Smooth muscle cell (in vitro differentiated cells): ENCODE results near the gene FCMR. TPM values are rescaled to one million over a fixed set of nuclear protein-coding genes. Genes with fewer than 3 reads are reported as not detected.

Experiments
- DNase-seq: peaks from one replicate; lab custom pipeline; 2025; ENCODE audit not compliant: unreplicated experiment; lab: John Stamatoyannopoulos, UW
- H2AFZ ChIP-seq: fragments of 200-600 bp; sonication (generic); 2 replicates; pipeline ENCODE4 v1.6.0; 2016; ENCODE audit warnings: antibody characterized with exemption, low read depth, mild to moderate bottlenecking
- H3F3A ChIP-seq: fragments of 200-600 bp; sonication (generic); 2 replicates; pipeline ENCODE4 v1.6.0; 2017; ENCODE audit warnings: antibody characterized with exemption, low read depth
- H3K27ac ChIP-seq: fragments of 200-600 bp; sonication (generic); 2 replicates; pipeline ENCODE4 v1.5.1; 2016; ENCODE audit warnings: low read depth, mild to moderate bottlenecking
- H3K27me3 ChIP-seq: fragments of 200-600 bp; sonication (generic); 2 replicates; pipeline ENCODE4 v1.6.1; 2016; ENCODE audit warnings: low read depth, mild to moderate bottlenecking
- H3K36me3 ChIP-seq: fragments of 200-600 bp; sonication (generic); 2 replicates; pipeline ENCODE4 v1.5.1; 2016; ENCODE audit warnings: low read depth
- H3K4me1 ChIP-seq: fragments of 200-600 bp; sonication (generic); 2 replicates; pipeline ENCODE4 v1.5.1; 2016; ENCODE audit warnings: low read depth
- H3K4me2 ChIP-seq: fragments of 200-600 bp; sonication (generic); 2 replicates; pipeline ENCODE4 v1.6.0; 2016; ENCODE audit warnings: mild to moderate bottlenecking
- H3K4me3 ChIP-seq: fragments of 200-600 bp; sonication (generic); 2 replicates; pipeline ENCODE4 v1.5.1; 2016; ENCODE audit warnings: mild to moderate bottlenecking
- H3K79me2 ChIP-seq: fragments of 200-600 bp; sonication (generic); 2 replicates; pipeline ENCODE4 v1.6.0; 2016; ENCODE audit warnings: low read depth, mild to moderate bottlenecking
- H3K9ac ChIP-seq: fragments of 200-600 bp; sonication (generic); 2 replicates; pipeline ENCODE4 v1.6.0; 2016; ENCODE audit warnings: low read depth
- H3K9me3 ChIP-seq: fragments of 200-600 bp; sonication (generic); replicated peaks from 2 replicates; pipeline ENCODE4 v1.5.1; 2016; ENCODE audit warnings: low read depth
- H4K20me1 ChIP-seq: fragments of 200-600 bp; sonication (generic); 2 replicates; pipeline ENCODE4 v1.6.0; 2016; ENCODE audit warnings: low read depth
- WGBS: methylation state at CpG from one replicate; pipeline ENCODE4 v1.1.7; 2016; ENCODE audit warnings: low lambda C conversion rate; 5-methylcytosine and 5-hydroxymethylcytosine counted together
- polyA plus RNA-seq: library from polyadenylated mRNA; unstranded; fragments of >200 nt; fragmentation: Nextera tagmentation; extraction: Ambion mirVana; gene quantifications from 2 replicates; pipeline ENCODE4 v1.2.1, GENCODE V29; 2016
- total RNA-seq: library from RNA; depleted of rRNA; stranded (reverse); fragments of >200 nt; gene quantifications from 2 replicates; pipeline ENCODE4 v1.2.3, GENCODE V29; 2014
- TF ChIP-seq, protein P1 (sequence below): fragments of 200-600 bp; sonication (generic); IDR thresholded peaks from 2 replicates; pipeline ENCODE4 v1.5.1; 2017; ENCODE audit warnings: borderline replicate concordance, mild to moderate bottlenecking, antibody characterized with exemption; ENCODE audit not compliant: insufficient read depth, poor library complexity, severe bottlenecking

FCMR gene
- total and polyA plus RNA-seq, 2 experiments from 2014 or later: 1.6 TPM; not detected in 1

DNA sequence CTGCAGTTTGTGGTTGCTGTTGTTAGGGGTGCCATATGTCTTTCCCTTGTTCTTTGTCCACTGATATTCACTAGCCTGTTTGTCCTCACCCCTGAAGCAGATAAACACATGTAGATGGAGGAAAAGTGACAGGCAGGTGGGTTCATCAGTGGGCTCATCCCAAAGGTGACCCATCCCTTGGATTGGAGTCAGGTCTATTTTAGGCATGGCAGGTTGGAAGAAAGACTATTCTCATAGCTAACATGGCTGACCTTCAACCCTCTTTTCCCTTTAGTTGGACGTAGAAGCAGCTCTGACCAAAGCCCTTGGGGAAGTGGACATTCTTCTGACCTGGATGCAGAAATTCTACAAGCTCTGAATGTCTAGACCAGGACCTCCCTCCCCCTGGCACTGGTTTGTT is 19.0 kb downstream of the FCMR start:
- Histone ChIP-seq H3K36me3 (no peaks in the 10 kb centered on the region), H3K4me3 (no peak overlapping the region), H3F3A (no peaks in the 10 kb centered on the region), H3K9ac (no peak overlapping the region), H3K79me2 (no peaks in the 10 kb centered on the region), H3K9me3 (no peaks in the 10 kb centered on the region), H4K20me1 (no peaks in the 10 kb centered on the region), H2AFZ (no peak overlapping the region), H3K4me1 (peaks cover 6% of the 10 kb centered on the region), H3K27me3 (no peaks in the 10 kb centered on the region), H3K27ac (no peak overlapping the region), H3K4me2 (no peak overlapping the region)
- 100% methylated on average over 1 of the region's 1 CpG for WGBS
- TF ChIP-seq, protein P1, sequence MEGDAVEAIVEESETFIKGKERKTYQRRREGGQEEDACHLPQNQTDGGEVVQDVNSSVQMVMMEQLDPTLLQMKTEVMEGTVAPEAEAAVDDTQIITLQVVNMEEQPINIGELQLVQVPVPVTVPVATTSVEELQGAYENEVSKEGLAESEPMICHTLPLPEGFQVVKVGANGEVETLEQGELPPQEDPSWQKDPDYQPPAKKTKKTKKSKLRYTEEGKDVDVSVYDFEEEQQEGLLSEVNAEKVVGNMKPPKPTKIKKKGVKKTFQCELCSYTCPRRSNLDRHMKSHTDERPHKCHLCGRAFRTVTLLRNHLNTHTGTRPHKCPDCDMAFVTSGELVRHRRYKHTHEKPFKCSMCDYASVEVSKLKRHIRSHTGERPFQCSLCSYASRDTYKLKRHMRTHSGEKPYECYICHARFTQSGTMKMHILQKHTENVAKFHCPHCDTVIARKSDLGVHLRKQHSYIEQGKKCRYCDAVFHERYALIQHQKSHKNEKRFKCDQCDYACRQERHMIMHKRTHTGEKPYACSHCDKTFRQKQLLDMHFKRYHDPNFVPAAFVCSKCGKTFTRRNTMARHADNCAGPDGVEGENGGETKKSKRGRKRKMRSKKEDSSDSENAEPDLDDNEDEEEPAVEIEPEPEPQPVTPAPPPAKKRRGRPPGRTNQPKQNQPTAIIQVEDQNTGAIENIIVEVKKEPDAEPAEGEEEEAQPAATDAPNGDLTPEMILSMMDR: no peak
- DNase-seq: no peak

DNA sequence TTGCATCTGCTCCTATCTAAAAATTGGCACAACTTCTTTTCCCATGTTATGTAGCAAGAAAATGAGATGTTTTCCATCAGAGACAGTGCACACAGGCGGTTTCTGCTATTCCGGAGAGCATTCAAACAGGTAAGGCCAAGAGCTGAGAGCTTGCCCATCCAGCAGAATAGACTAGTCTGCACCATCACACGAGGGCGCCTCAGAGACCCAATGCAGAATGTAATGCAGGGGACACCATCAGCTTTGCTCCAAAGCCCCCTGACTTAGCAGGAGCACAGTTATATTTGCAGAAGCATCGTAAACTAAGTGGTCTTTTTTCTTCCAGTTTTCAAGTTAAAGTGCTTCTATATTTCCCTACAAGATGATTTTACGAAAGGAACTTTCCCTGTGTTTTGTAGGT is 19.8 kb downstream of the FCMR start:
- WGBS: 89% methylated on average over 6 of the region's 6 CpGs
- H3K4me3 ChIP-seq: no peak overlapping the region
- no peaks in the 10 kb centered on the region for H3K9me3 ChIP-seq
- H4K20me1 ChIP-seq: no peaks in the 10 kb centered on the region
- H2AFZ ChIP-seq: no peak overlapping the region
- H3K4me2 ChIP-seq: no peak overlapping the region
- TF ChIP-seq, protein P1: no peak
- H3F3A ChIP-seq: no peaks in the 10 kb centered on the region
- no peaks in the 10 kb centered on the region for H3K79me2 ChIP-seq
- no peaks in the 10 kb centered on the region for H3K36me3 ChIP-seq
- H3K4me1 ChIP-seq: peaks cover 6% of the 10 kb centered on the region
- H3K27me3 ChIP-seq: no peaks in the 10 kb centered on the region
- H3K9ac ChIP-seq: no peak overlapping the region
- H3K27ac ChIP-seq: no peak overlapping the region
- DNase-seq: no peak

DNA sequence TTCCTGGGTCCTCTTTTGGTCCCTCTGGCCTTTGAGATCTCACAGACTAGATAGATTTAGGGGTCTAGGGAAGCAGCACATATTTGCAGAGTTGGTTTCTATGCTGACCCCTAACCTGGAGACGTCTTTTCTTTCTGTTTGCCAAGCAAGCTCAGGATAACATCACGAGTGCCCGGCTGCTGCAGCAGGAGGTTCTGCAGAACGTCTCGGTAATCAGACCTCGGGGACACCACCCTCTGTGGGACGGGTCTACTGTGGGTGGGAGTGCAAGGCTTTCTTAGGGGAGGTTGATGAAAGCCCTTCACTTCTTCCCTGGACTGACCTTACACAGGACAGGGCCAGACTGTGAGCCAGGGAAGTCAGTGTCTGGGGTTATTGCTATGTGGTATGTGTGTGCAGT is 21.6 kb downstream of the FCMR start:
- Histone ChIP-seq H3K9me3 (no peaks in the 10 kb centered on the region), H2AFZ (no peak overlapping the region), H4K20me1 (no peaks in the 10 kb centered on the region), H3K9ac (no peak overlapping the region), H3F3A (no peaks in the 10 kb centered on the region), H3K27ac (no peak overlapping the region), H3K4me1 (peaks cover 12% of the 10 kb centered on the region), H3K27me3 (no peaks in the 10 kb centered on the region), H3K4me3 (no peak overlapping the region), H3K79me2 (no peaks in the 10 kb centered on the region), H3K36me3 (no peaks in the 10 kb centered on the region), H3K4me2 (no peak overlapping the region)
- TF ChIP-seq, protein P1: no peak
- 85% methylated on average over 7 of the region's 7 CpGs for WGBS
- DNase-seq: no peak

DNA sequence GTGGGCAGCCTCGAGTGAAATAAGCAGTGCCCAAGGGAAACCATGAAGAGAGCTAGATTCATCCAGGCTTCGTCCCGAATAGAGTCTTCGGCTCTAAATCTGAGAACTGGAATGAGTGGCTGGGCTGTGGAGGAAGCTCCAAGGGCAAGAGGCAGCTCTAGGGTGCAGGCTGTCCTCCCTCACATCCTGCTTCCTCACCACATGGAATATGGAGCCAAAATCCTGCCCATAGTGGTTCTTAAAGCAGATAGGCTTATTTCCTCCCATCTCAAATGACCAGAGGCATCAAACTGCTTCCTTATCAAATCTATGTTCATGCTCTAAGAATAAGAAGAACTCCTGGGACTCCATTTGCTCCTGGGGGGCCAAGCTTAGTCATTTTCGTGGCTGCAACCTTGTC is 22.0 kb downstream of the FCMR start:
- TF ChIP-seq, protein P1: no peak
- peaks cover 12% of the 10 kb centered on the region for H3K4me1 ChIP-seq
- H3K4me3 ChIP-seq: no peak overlapping the region
- WGBS: 83% methylated on average over 5 of the region's 5 CpGs
- H3K9ac ChIP-seq: no peak overlapping the region
- H3K27ac ChIP-seq: no peak overlapping the region
- no peak overlapping the region for H3K4me2 ChIP-seq
- H3K79me2 ChIP-seq: no peaks in the 10 kb centered on the region
- H2AFZ ChIP-seq: no peak overlapping the region
- H4K20me1 ChIP-seq: no peaks in the 10 kb centered on the region
- no peak for DNase-seq
- H3K27me3 ChIP-seq: no peaks in the 10 kb centered on the region
- no peaks in the 10 kb centered on the region for H3F3A ChIP-seq
- H3K9me3 ChIP-seq: no peaks in the 10 kb centered on the region
- H3K36me3 ChIP-seq: no peaks in the 10 kb centered on the region
